Upper lobe of left lung (tissue), 6 donors: ENCODE measurements around the gene UFM1. TPM values are rescaled to one million over a fixed set of nuclear protein-coding genes. Genes with fewer than 3 reads are reported as not detected.

Source experiments
- ATAC-seq, 2 donors: fragments of 200-7000 bp; cut with Tn5 transposase; one replicate each; pipeline ENCODE4 v1.9.1; 2022; ENCODE audit warnings: mild to moderate bottlenecking in 2 of 2, moderate library complexity in 2 of 2; ENCODE audit not compliant: low FRiP score in 2 of 2
- DNase-seq, 2 donors: peaks; one replicate each; pipeline ENCODE4 v3.0.0-alpha.2; 2019 to 2020
- H3K27ac ChIP-seq, 4 donors: fragments of 200-600 bp; sonication (generic); one replicate each; pipeline ENCODE4 v1.5.1; 2016 to 2019
- H3K27me3 ChIP-seq, 4 donors: fragments of 200-600 bp; sonication (generic); one replicate each; pipeline ENCODE4 v1.5.1; 2017 to 2019
- H3K36me3 ChIP-seq, 4 donors: fragments of 200-600 bp; sonication (generic); one replicate each; pipeline ENCODE4 v1.5.1; 2016 to 2019
- H3K4me1 ChIP-seq, 4 donors: fragments of 200-600 bp; sonication (generic); one replicate each; pipeline ENCODE4 v1.5.1; 2018 to 2019
- H3K4me3 ChIP-seq, 4 donors: fragments of 200-600 bp; sonication (generic); one replicate each; pipeline ENCODE4 v1.5.1; 2017 to 2019; ENCODE audit warnings: mild to moderate bottlenecking in 2 of 4, moderate library complexity in 1 of 4
- H3K9me3 ChIP-seq, 4 donors: fragments of 200-600 bp; sonication (generic); one replicate each; pipeline ENCODE4 v1.5.1; 2018 to 2019
- EP300 ChIP-seq, 4 donors: sonication (generic); formaldehyde crosslinking; IDR thresholded peaks; one replicate each; pipeline ENCODE4 v1.5.1; 2017; ENCODE audit warnings: antibody characterized with exemption in 4 of 4, control low read depth in 2 of 4
- POLR2A ChIP-seq, 4 donors: fragments of 450-650 bp; IDR thresholded peaks; one replicate each; pipeline ENCODE4 v1.5.1; 2016 to 2017; ENCODE audit warnings: antibody characterized with exemption in 4 of 4, mild to moderate bottlenecking in 2 of 4
- POLR2AphosphoS5 ChIP-seq, 2 donors: sonication (generic); formaldehyde crosslinking; IDR thresholded peaks; one replicate each; pipeline ENCODE4 v1.5.1; 2017; ENCODE audit warnings: antibody characterized with exemption in 2 of 2
- WGBS, 2 donors: methylation state at CpG; one replicate each; pipeline ENCODE4 v1.1.5; 2017 to 2018; 5-methylcytosine and 5-hydroxymethylcytosine counted together
- total RNA-seq, 6 donors: library from RNA; depleted of rRNA in 4 of 6; stranded (reverse); fragments of >200 nt in 4 of 6; gene quantifications; one replicate each; pipeline versions ENCODE4 v1.1.0 to v1.2.1, GENCODE V29; 2016 to 2021
- TF ChIP-seq, protein P1 (sequence below), 6 experiments: fragments of 450-650 bp in 4 of 6; fragments of 200-600 bp in 2 of 6; sonication (generic) in 2 of 6; IDR thresholded peaks; one replicate each; pipeline ENCODE4 v1.5.1; 2016 to 2019; ENCODE audit warnings: antibody characterized with exemption in 6 of 6
- donor health status: DM: no; HTN: no; CAD: no; lungs with moderate emphysema.
- donor health status: DM: no; HTN: yes; CAD: no; lungs with severe emphysema.

Gene UFM1
- total RNA-seq, 6 donors from 2014 or later = 21.2 to 84.9 (median 50.5) TPM

- DNase-seq = peak; percentile 43 to 86
- no peak for TF ChIP-seq POLR2A (IDR thresholded peaks at IDR 0.05)
- TF ChIP-seq, protein P1, sequence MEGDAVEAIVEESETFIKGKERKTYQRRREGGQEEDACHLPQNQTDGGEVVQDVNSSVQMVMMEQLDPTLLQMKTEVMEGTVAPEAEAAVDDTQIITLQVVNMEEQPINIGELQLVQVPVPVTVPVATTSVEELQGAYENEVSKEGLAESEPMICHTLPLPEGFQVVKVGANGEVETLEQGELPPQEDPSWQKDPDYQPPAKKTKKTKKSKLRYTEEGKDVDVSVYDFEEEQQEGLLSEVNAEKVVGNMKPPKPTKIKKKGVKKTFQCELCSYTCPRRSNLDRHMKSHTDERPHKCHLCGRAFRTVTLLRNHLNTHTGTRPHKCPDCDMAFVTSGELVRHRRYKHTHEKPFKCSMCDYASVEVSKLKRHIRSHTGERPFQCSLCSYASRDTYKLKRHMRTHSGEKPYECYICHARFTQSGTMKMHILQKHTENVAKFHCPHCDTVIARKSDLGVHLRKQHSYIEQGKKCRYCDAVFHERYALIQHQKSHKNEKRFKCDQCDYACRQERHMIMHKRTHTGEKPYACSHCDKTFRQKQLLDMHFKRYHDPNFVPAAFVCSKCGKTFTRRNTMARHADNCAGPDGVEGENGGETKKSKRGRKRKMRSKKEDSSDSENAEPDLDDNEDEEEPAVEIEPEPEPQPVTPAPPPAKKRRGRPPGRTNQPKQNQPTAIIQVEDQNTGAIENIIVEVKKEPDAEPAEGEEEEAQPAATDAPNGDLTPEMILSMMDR (IDR thresholded peaks at IDR 0.05) = no peak
- TF ChIP-seq POLR2AphosphoS5 (IDR thresholded peaks at IDR 0.05) = no peak
- no peak for TF ChIP-seq EP300 (IDR thresholded peaks at IDR 0.05)
- Histone ChIP-seq H3K27ac (peak overlapping the region; percentile 84 to 96 (median 92)), H3K4me1 (peaks cover 13 to 33% (median 19%) of the 10 kb centered on the region in 4 donors), H3K36me3 (peaks cover 0 to 28% (median 3%) of the 10 kb centered on the region in 4 donors), H3K9me3 (no peaks in the 10 kb centered on the region), H3K27me3 (no peaks in the 10 kb centered on the region), H3K4me3 (peak overlapping the region; percentile 61 to 84 (median 72))
- WGBS, 2 donors = 1% methylated on average over 19 of the region's 19 CpGs
- ATAC-seq = peak; percentile 65 to 89
Observed at GRCh38 chr13:38350114-38350617, 515 bp downstream of the UFM1 start.

DNA sequence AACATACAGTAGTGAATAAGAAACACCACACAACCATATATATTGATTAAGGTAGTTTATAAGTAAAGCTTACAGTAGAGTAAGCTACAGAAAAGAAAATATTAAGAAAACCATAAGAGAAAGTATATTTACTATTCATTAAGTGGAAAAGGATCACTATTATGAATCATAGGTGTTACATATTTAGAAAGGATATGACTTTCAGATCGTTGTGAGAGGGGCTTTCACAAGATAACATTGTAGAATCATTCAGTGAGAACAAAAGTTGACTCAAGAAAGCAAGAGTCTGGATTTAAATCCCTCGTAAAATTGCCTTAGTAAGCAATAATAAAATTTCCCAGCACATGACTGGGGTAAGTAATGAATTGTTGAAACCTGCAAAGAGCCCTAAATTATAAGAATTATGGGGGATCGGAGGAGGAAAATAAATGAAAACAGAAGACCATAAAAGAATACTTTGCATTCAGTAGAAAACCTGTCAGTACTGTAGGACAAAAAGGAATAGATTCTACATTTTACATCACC, 6.0 kb downstream of the UFM1 start:
- Histone ChIP-seq H3K27me3 (no peaks in the 10 kb centered on the region), H3K27ac (no peak overlapping the region), H3K36me3 (peaks cover 7 to 81% (median 13%) of the 10 kb centered on the region in 4 donors), H3K9me3 (no peaks in the 10 kb centered on the region), H3K4me1 (peaks cover 10 to 30% (median 14%) of the 10 kb centered on the region in 4 donors), H3K4me3 (no peak overlapping the region)
- no peak for DNase-seq
- ATAC-seq = no peak
- TF ChIP-seq POLR2A (IDR thresholded peaks at IDR 0.05) (no peak), POLR2AphosphoS5 (IDR thresholded peaks at IDR 0.05) (no peak), EP300 (IDR thresholded peaks at IDR 0.05) (no peak)
- TF ChIP-seq, protein P1 (IDR thresholded peaks at IDR 0.05) = no peak
- 58 to 87% methylated on average over 2 to 3 of the region's 3 CpGs for WGBS, 2 donors

DNA sequence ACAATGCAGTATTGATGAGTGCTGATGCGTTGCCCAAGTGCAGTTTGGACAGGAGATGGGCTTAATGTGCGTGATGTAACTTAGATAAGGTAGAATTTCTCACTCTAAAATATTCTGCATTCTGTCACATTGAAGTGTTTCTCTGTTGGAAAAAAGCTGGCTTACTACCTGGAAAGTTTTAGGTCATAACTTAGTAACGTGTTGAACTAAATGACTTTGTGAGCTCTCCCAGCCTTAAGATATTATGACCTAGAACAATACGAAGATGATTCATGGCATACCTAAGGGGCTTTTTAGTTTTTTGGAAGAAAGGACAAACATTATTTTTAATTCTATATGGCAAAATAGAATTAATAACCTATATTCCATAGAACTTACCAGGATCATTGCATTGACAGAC, 9.0 kb downstream of the UFM1 start:
- Histone ChIP-seq H3K9me3 (no peaks in the 10 kb centered on the region), H3K4me1 (peaks cover 0 to 6% (median 0%) of the 10 kb centered on the region in 4 donors), H3K36me3 (peaks cover 7 to 95% (median 26%) of the 10 kb centered on the region in 4 donors), H3K4me3 (no peak overlapping the region), H3K27me3 (no peaks in the 10 kb centered on the region), H3K27ac (no peak overlapping the region)
- TF ChIP-seq EP300 (IDR thresholded peaks at IDR 0.05) (no peak), POLR2AphosphoS5 (IDR thresholded peaks at IDR 0.05) (no peak), POLR2A (IDR thresholded peaks at IDR 0.05) (no peak)
- TF ChIP-seq, protein P1 (IDR thresholded peaks at IDR 0.05) = no peak
- ATAC-seq (no peak), DNase-seq (no peak)
- WGBS, 2 donors = 90 to 92% methylated on average over 4 of the region's 4 CpGs

- Histone ChIP-seq H3K27me3 (no peaks in the 10 kb centered on the region), H3K4me3 (no peak overlapping the region), H3K27ac (no peak overlapping the region), H3K36me3 (peaks cover 2 to 67% (median 22%) of the 10 kb centered on the region in 4 donors), H3K4me1 (peaks cover 0 to 5% (median 0%) of the 10 kb centered on the region in 4 donors), H3K9me3 (no peaks in the 10 kb centered on the region)
- DNase-seq (no peak), ATAC-seq (peak in 1 of 2 donors; percentile 52)
- TF ChIP-seq POLR2AphosphoS5 (IDR thresholded peaks at IDR 0.05) (no peak), EP300 (IDR thresholded peaks at IDR 0.05) (no peak), POLR2A (IDR thresholded peaks at IDR 0.05) (no peak)
- TF ChIP-seq, protein P1 (IDR thresholded peaks at IDR 0.05) = no peak
- WGBS, 2 donors = 79 to 81% methylated on average over 4 of the region's 4 CpGs
Observed at GRCh38 chr13:38361542-38362262, 12.1 kb downstream of the UFM1 start.
